ENCODE data around the gene DHFR2. TPM values are rescaled to one million over a fixed set of nuclear protein-coding genes. Genes with fewer than 3 reads are reported as not detected.

The DHFR2 gene
- total and polyA plus RNA-seq, 4 donors, result 2.3 to 3.9 (median 2.5) TPM

DNA sequence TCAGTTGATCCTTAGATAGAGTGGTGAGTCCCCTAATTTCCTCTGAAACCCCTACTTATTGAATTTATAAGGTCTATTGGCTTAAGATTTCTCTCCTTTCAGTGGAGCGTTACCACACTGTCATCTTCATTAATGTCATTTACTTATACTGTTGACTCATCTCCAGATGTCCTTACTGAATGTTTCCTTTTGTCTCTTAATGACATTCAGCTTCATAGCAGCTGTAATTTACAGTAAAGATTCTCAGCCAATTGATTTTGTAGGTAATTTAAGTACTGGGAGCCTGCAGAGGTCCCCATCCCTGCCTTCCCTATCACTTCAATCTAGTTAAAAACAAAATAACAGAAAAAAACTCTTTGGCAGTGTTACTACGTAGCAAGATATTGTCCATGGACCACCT is 53.1 kb downstream of the DHFR2 start (continued):
- TF ChIP-seq CTCF (IDR thresholded peaks at IDR 0.05; ENCODE audit: low read depth, low read length, missing input control) (no peak), RXRA (IDR thresholded peaks at IDR 0.05) (no peak), TAF1 (conservative IDR thresholded peaks at IDR 0.05) (no peak), HNF4A (conservative IDR thresholded peaks at IDR 0.05) (no peak), YY1 (IDR thresholded peaks at IDR 0.05) (no peak), FOXA1 (IDR thresholded peaks at IDR 0.05) (no peak)

DNA sequence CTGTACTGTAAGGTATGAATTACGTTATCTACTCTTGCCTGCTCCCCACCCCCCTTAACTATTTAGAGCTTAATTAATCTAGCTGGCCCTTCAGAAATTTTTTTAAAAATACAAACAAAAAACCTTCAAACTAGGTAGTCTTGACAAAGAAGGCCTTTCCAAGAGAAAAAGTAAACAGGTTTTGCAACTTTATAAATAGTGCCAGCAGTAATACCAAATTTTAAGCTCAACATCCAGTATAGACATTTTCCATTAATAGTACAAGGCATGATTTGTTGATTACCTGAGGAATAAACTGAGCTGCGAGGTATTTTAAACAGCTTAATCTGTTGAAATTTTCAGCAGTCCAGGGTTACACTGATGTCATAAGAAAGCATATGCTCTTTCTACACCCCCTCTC is 54.5 kb downstream of the DHFR2 start:
- Histone ChIP-seq H3K9me3 (ENCODE audit: control insufficient read depth in 4 of 4, low read length in 3 of 4) (no peaks in the 10 kb centered on the region), H3K27ac (ENCODE audit: low read depth in 1 of 2, low read length in 2 of 2) (no peak overlapping the region), H3K36me3 (ENCODE audit: control insufficient read depth in 4 of 4, insufficient read depth in 3 of 4, low read depth in 1 of 4, low read length in 3 of 4) (no peaks in the 10 kb centered on the region), H3K4me1 (ENCODE audit: control insufficient read depth in 4 of 4, insufficient read depth in 4 of 4, low read length in 3 of 4) (peaks cover 0 to 11% (median 5%) of the 10 kb centered on the region in 4 donors), H3K4me3 (ENCODE audit: low read depth in 1 of 3, low read length in 3 of 3) (no peak overlapping the region), H3K9ac (ENCODE audit: low read depth in 1 of 2, low read length in 2 of 2) (no peak overlapping the region), H3K27me3 (ENCODE audit: control insufficient read depth in 4 of 4, insufficient read depth in 4 of 4, low read length in 3 of 4) (no peaks in the 10 kb centered on the region)
- TF ChIP-seq FOXA2 (IDR thresholded peaks at IDR 0.05) (no peak), NR2F2 (IDR thresholded peaks at IDR 0.05) (no peak), HNF4A (conservative IDR thresholded peaks at IDR 0.05) (no peak), YY1 (IDR thresholded peaks at IDR 0.05) (no peak), JUND (IDR thresholded peaks at IDR 0.05) (no peak), RXRA (IDR thresholded peaks at IDR 0.05) (no peak), MAX (IDR thresholded peaks at IDR 0.05) (no peak), GABPA (IDR thresholded peaks at IDR 0.05 in 1 of 2, conservative IDR thresholded peaks at IDR 0.05 in 1 of 2) (no peak)
- 39% methylated on average over 2 of the region's 2 CpGs for whole genome bisulfite sequencing
- DNase-seq (ENCODE audit: low spot score), result no peak

Other genes with a start within 250 kb of the DHFR2 start
- gene PROS1, start 89.0 kb downstream of the DHFR2 start, total RNA-seq, result 100 to 1,000 TPM; 123 to 252 TPM
- 100 to 1,000 TPM in 1 of 2 donors, 10 to 100 TPM in 1; 88.9 to 162 TPM for gene PROS1, start 89.0 kb downstream of the DHFR2 start, polyA plus RNA-seq
- gene ARL13B, start 82.8 kb downstream of the DHFR2 start, total RNA-seq, result 1 to 10 TPM; 3.1 to 3.9 TPM
- gene ARL13B, start 82.8 kb downstream of the DHFR2 start, polyA plus RNA-seq, result 1 to 10 TPM; 3.0 to 5.8 TPM
- gene STX19, start 34.3 kb downstream of the DHFR2 start, total RNA-seq, result not detected
- gene STX19, start 34.3 kb downstream of the DHFR2 start, polyA plus RNA-seq, result under 1 TPM in 1 of 2 donors, not detected in 1; 0.18 TPM
- gene NSUN3, start 145 bp upstream of the DHFR2 start, total RNA-seq, result 10 to 100 TPM; 11.1 to 14.6 TPM
- gene NSUN3, start 145 bp upstream of the DHFR2 start, polyA plus RNA-seq, result 1 to 10 TPM; 3.8 to 5.1 TPM

Measured in liver (tissue), 9 donors.